ENCODE results near the gene SLC25A33.
A peak's percentile ranks its signal among the peaks of the same experiment; 100 is the strongest.
"Not testable (repeated sequence)": the region's sequence is repeated elsewhere in the genome, so short reads cannot be mapped to it uniquely, and the experiment has no call there.

Gene SLC25A33

GRCh38 chr1:9539165-9539828 lies at the start of gene SLC25A33:
Gene SLC25A33, plus strand, starts transcription at chr1:9539465. Its CDS starts 227 bp downstream, at chr1:9539692.
- no peaks in the 10 kb centered on the region for H3K9me3 Mint-ChIP-seq (ENCODE audit: low read depth)
- H3K27ac Mint-ChIP-seq, result peak within 1 kb of the TSS; percentile 86
- peak within 1 kb of the TSS; percentile 93 for H3K4me3 Mint-ChIP-seq
- H3K4me1 Mint-ChIP-seq (ENCODE audit: low read depth), result peaks cover 33% of the 10 kb centered on the region
- H3K27me3 Mint-ChIP-seq, result no peaks in the 10 kb centered on the region
- H3K36me3 Mint-ChIP-seq, result peaks cover 4% of the 10 kb centered on the region

- no peak overlapping the region for H3K27ac Mint-ChIP-seq
- no peaks in the 10 kb centered on the region for H3K36me3 Mint-ChIP-seq
- no peaks in the 10 kb centered on the region for H3K9me3 Mint-ChIP-seq (ENCODE audit: low read depth)
- peaks cover 5% of the 10 kb centered on the region for H3K27me3 Mint-ChIP-seq
- no peak overlapping the region for H3K4me3 Mint-ChIP-seq
- H3K4me1 Mint-ChIP-seq (ENCODE audit: low read depth), result peaks cover 3% of the 10 kb centered on the region
Measured at GRCh38 chr1:9490605-9491339, 48.5 kb upstream of the SLC25A33 start.

GRCh38 chr1:9493326-9493725 lies 45.9 kb upstream of the SLC25A33 start:
- Mint-ChIP-seq H3K36me3 (no peaks in the 10 kb centered on the region), H3K9me3 (ENCODE audit: low read depth) (no peaks in the 10 kb centered on the region), H3K27me3 (peaks cover 5% of the 10 kb centered on the region), H3K27ac (no peak overlapping the region), H3K4me1 (ENCODE audit: low read depth) (peaks cover 5% of the 10 kb centered on the region), H3K4me3 (no peak overlapping the region)

- H3K4me3 Mint-ChIP-seq, result peak overlapping the region; percentile 80
- no peaks in the 10 kb centered on the region for H3K36me3 Mint-ChIP-seq
- no peak overlapping the region for H3K27ac Mint-ChIP-seq
- peaks cover 5% of the 10 kb centered on the region for H3K27me3 Mint-ChIP-seq
- peaks cover 5% of the 10 kb centered on the region for H3K4me1 Mint-ChIP-seq (ENCODE audit: low read depth)
- H3K9me3 Mint-ChIP-seq (ENCODE audit: low read depth), result no peaks in the 10 kb centered on the region
Measured at GRCh38 chr1:9494936-9495758, 44.1 kb upstream of the SLC25A33 start.

- peaks cover 5% of the 10 kb centered on the region for H3K4me1 Mint-ChIP-seq (ENCODE audit: low read depth)
- H3K9me3 Mint-ChIP-seq (ENCODE audit: low read depth), result no peaks in the 10 kb centered on the region
- H3K36me3 Mint-ChIP-seq, result no peaks in the 10 kb centered on the region
- peak overlapping the region; percentile 80 for H3K4me3 Mint-ChIP-seq
- peaks cover 5% of the 10 kb centered on the region for H3K27me3 Mint-ChIP-seq
- H3K27ac Mint-ChIP-seq, result no peak overlapping the region
Measured at GRCh38 chr1:9495854-9496374, 43.4 kb upstream of the SLC25A33 start.

GRCh38 chr1:9500756-9501754 lies 38.2 kb upstream of the SLC25A33 start:
- Mint-ChIP-seq H3K4me3 (no peak overlapping the region), H3K27ac (no peak overlapping the region), H3K36me3 (no peaks in the 10 kb centered on the region), H3K4me1 (ENCODE audit: low read depth) (no peaks in the 10 kb centered on the region), H3K9me3 (ENCODE audit: low read depth) (no peaks in the 10 kb centered on the region), H3K27me3 (no peaks in the 10 kb centered on the region)

GRCh38 chr1:9503001-9503675 lies 36.1 kb upstream of the SLC25A33 start:
- no peaks in the 10 kb centered on the region for H3K36me3 Mint-ChIP-seq
- H3K4me1 Mint-ChIP-seq (ENCODE audit: low read depth), result no peaks in the 10 kb centered on the region
- H3K27me3 Mint-ChIP-seq, result no peaks in the 10 kb centered on the region
- no peak overlapping the region for H3K4me3 Mint-ChIP-seq
- no peaks in the 10 kb centered on the region for H3K9me3 Mint-ChIP-seq (ENCODE audit: low read depth)
- no peak overlapping the region for H3K27ac Mint-ChIP-seq

- no peaks in the 10 kb centered on the region for H3K27me3 Mint-ChIP-seq
Measured at GRCh38 chr1:9505143-9505542, 34.1 kb upstream of the SLC25A33 start.

GRCh38 chr1:9506901-9507300 lies 32.4 kb upstream of the SLC25A33 start:
- Mint-ChIP-seq H3K4me3 (no peak overlapping the region), H3K36me3 (no peaks in the 10 kb centered on the region), H3K27me3 (no peaks in the 10 kb centered on the region), H3K4me1 (ENCODE audit: low read depth) (no peaks in the 10 kb centered on the region), H3K27ac (no peak overlapping the region), H3K9me3 (ENCODE audit: low read depth) (no peaks in the 10 kb centered on the region)

More at GRCh38 chr1:9505143-9505542, 34.1 kb upstream of the SLC25A33 start:
- H3K4me3 Mint-ChIP-seq, result no peak overlapping the region
- H3K27ac Mint-ChIP-seq, result no peak overlapping the region
- H3K4me1 Mint-ChIP-seq (ENCODE audit: low read depth), result no peaks in the 10 kb centered on the region
- H3K36me3 Mint-ChIP-seq, result no peaks in the 10 kb centered on the region
- no peaks in the 10 kb centered on the region for H3K9me3 Mint-ChIP-seq (ENCODE audit: low read depth)

- Mint-ChIP-seq H3K9me3 (ENCODE audit: low read depth) (no peaks in the 10 kb centered on the region), H3K27ac (no peak overlapping the region), H3K4me1 (ENCODE audit: low read depth) (no peaks in the 10 kb centered on the region), H3K4me3 (no peak overlapping the region), H3K27me3 (no peaks in the 10 kb centered on the region), H3K36me3 (no peaks in the 10 kb centered on the region)
Measured at GRCh38 chr1:9510130-9510529, 29.1 kb upstream of the SLC25A33 start.

GRCh38 chr1:9515550-9515949 lies 23.7 kb upstream of the SLC25A33 start:
- not testable (repeated sequence) for H3K27me3 Mint-ChIP-seq; H3K4me1 Mint-ChIP-seq (ENCODE audit: low read depth); H3K27ac Mint-ChIP-seq

GRCh38 chr1:9518454-9518998 lies 20.7 kb upstream of the SLC25A33 start:
- H3K27me3 Mint-ChIP-seq, result no peaks in the 10 kb centered on the region
- no peaks in the 10 kb centered on the region for H3K36me3 Mint-ChIP-seq
- no peak overlapping the region for H3K4me3 Mint-ChIP-seq
- no peaks in the 10 kb centered on the region for H3K4me1 Mint-ChIP-seq (ENCODE audit: low read depth)
- H3K9me3 Mint-ChIP-seq (ENCODE audit: low read depth), result no peaks in the 10 kb centered on the region
- no peak overlapping the region for H3K27ac Mint-ChIP-seq

More at GRCh38 chr1:9515550-9515949, 23.7 kb upstream of the SLC25A33 start:
- not testable (repeated sequence) for H3K36me3 Mint-ChIP-seq; H3K4me3 Mint-ChIP-seq; H3K9me3 Mint-ChIP-seq (ENCODE audit: low read depth)

- H3K27ac Mint-ChIP-seq, result no peak overlapping the region
- H3K36me3 Mint-ChIP-seq, result no peaks in the 10 kb centered on the region
- no peaks in the 10 kb centered on the region for H3K27me3 Mint-ChIP-seq
- no peak overlapping the region for H3K4me3 Mint-ChIP-seq
- H3K4me1 Mint-ChIP-seq (ENCODE audit: low read depth), result no peaks in the 10 kb centered on the region
- no peaks in the 10 kb centered on the region for H3K9me3 Mint-ChIP-seq (ENCODE audit: low read depth)
Measured at GRCh38 chr1:9520411-9520810, 18.9 kb upstream of the SLC25A33 start.
